BLaER1 (cell line): Measurements from ENCODE around the gene SLX9.

ENCODE experiments used
- H3K27ac ChIP-seq: shearing (Covaris generic); formaldehyde crosslinking; 2 replicates; pipeline ENCODE4 v1.8.1; 2022
- H3K27me3 ChIP-seq: shearing (Covaris generic); formaldehyde crosslinking; 2 replicates; pipeline ENCODE4 v1.8.1; 2022
- H3K36me3 ChIP-seq: shearing (Covaris generic); formaldehyde crosslinking; 2 replicates; pipeline ENCODE4 v1.8.1; 2022
- H3K4me1 ChIP-seq: shearing (Covaris generic); formaldehyde crosslinking; 2 replicates; pipeline ENCODE4 v1.8.1; 2022
- H3K4me2 ChIP-seq: shearing (Covaris generic); formaldehyde crosslinking; 2 replicates; pipeline ENCODE4 v1.8.1; 2022
- H3K4me3 ChIP-seq: shearing (Covaris generic); formaldehyde crosslinking; 2 replicates; pipeline ENCODE4 v1.8.1; 2022
- H3K9ac ChIP-seq: shearing (Covaris generic); formaldehyde crosslinking; 2 replicates; pipeline ENCODE4 v1.8.1; 2022
- H3K9me3 ChIP-seq: shearing (Covaris generic); formaldehyde crosslinking; 2 replicates; pipeline ENCODE4 v1.8.1; 2022
- H4K20me1 ChIP-seq: shearing (Covaris generic); formaldehyde crosslinking; 2 replicates; pipeline ENCODE4 v1.8.1; 2022
- Cebpa-rat ChIP-seq: shearing (Covaris generic); IDR thresholded peaks from 2 replicates; pipeline ENCODE4 v1.8.1; 2022

Gene SLX9

DNA sequence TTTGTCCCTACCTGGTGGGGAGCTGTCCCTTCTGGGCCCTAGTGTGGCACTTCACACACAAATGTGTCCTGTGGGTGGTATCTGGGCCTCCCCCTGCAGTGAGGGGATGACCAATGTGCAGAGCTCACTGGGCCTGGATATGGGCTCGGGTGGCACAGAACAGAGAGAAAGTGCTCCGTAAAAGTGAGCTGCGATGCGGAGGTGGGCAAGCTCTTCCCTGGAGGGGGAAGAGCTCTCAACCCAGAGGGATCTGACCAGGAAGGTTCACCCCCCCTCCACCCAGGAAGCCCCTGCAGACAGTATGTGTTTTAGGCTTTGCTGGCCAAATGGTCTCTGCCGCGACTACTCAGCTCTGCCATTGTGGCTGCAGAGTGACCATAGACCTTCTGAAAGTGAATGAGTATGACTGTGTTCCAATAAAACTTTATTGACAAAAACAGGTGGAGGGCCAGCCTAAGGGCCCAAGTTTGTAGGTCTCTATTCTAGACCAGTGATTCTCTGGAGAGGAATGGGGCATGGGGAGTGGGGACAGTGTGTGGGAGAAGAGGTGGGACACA is 10.5 kb upstream of the SLX9 start:
- Histone ChIP-seq H3K4me1 (peaks cover 100% of the 10 kb centered on the region), H3K27ac (0 out of 2 replicates have a peak overlapping the region, but pooled peaks have one; percentile 49)

GRCh38 chr21:44929799-44930542 is 9.9 kb upstream of the SLX9 start:
- Histone ChIP-seq H3K27me3 (peaks cover 33% of the 10 kb centered on the region), H3K9ac (peak overlapping the region; percentile 29; the same call in 1 of the 2 replicates), H3K4me1 (peaks cover 100% of the 10 kb centered on the region), H3K36me3 (no peaks in the 10 kb centered on the region), H3K4me3 (0 out of 2 replicates have a peak overlapping the region, but pooled peaks have one; percentile 25), H4K20me1 (peaks cover 20% of the 10 kb centered on the region), H3K27ac (peak overlapping the region; percentile 49; the same call in 1 of the 2 replicates), H3K4me2 (peak overlapping the region; percentile 100), H3K9me3 (no peaks in the 10 kb centered on the region)
- no peak for TF ChIP-seq Cebpa-rat

More for the DNA sequence above, 10.5 kb upstream of the SLX9 start:
- TF ChIP-seq Cebpa-rat = no peak
- no peaks in the 10 kb centered on the region for H3K9me3 ChIP-seq
- H3K4me2 ChIP-seq = peak overlapping the region; percentile 100
- H3K9ac ChIP-seq = no peak overlapping the region
- no peaks in the 10 kb centered on the region for H3K36me3 ChIP-seq
- H3K4me3 ChIP-seq = no peak overlapping the region
- peaks cover 26% of the 10 kb centered on the region for H3K27me3 ChIP-seq
- peaks cover 14% of the 10 kb centered on the region; the same call in 1 of the 2 replicates for H4K20me1 ChIP-seq

DNA sequence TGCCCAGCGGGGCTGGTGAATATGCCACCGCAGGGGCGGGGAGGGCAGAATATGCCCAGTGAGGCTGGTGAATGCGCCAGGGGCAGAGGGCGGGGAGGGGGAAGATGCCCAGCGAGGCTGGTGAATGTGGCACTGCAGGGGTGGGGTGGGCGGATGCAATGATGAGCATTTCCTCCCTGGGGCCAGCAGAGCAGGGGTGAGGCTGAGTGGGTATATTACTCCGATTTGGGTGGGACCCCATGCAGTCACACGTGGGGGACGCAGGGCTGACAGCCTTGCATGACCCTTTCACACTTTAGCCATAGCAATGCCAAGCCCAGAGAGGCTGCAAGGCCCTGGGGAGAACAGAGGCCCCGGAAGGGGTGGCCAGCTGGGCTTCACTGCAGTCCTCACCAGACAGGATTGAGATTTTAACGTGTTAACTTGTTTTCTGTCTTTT is 9.3 kb upstream of the SLX9 start:
- H3K4me2 ChIP-seq = peak overlapping the region; percentile 100

DNA sequence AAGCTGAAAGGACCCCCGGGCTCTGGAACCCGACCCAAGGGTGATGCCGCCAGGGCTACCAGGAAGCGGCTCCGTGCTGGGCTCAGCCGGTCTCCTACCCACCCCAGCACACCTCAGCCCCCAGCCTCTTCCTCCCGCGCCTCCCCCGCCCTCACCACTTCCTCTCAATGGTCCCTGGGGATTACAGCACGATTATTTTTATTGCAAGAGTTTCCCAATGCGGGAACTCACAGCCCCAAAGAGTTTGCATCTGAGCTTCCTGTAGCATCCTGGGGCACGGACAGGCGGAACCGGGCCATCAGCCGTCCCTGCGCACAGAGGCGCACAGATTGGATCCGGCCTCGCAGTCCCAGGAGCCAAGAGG is 8.7 kb upstream of the SLX9 start:
- H3K36me3 ChIP-seq = no peaks in the 10 kb centered on the region
- H3K9me3 ChIP-seq = no peaks in the 10 kb centered on the region
- H3K4me1 ChIP-seq = peaks cover 100% of the 10 kb centered on the region
- H3K9ac ChIP-seq = peak overlapping the region; percentile 73
- peak overlapping the region; percentile 100 for H3K4me2 ChIP-seq
- peaks cover 26% of the 10 kb centered on the region for H4K20me1 ChIP-seq
- peak overlapping the region; percentile 65 for H3K4me3 ChIP-seq
- peak overlapping the region; percentile 82 for H3K27ac ChIP-seq
- peaks cover 33% of the 10 kb centered on the region for H3K27me3 ChIP-seq
- peak; percentile 83 for TF ChIP-seq Cebpa-rat

More for the DNA sequence above, 9.3 kb upstream of the SLX9 start:
- no peak overlapping the region; the same call in 1 of the 2 replicates for H3K9ac ChIP-seq
- H3K9me3 ChIP-seq = no peaks in the 10 kb centered on the region
- H3K36me3 ChIP-seq = no peaks in the 10 kb centered on the region
- peaks cover 33% of the 10 kb centered on the region for H3K27me3 ChIP-seq
- H3K4me3 ChIP-seq = peak overlapping the region; percentile 65
- TF ChIP-seq Cebpa-rat = no peak
- peaks cover 26% of the 10 kb centered on the region for H4K20me1 ChIP-seq
- peak overlapping the region; percentile 82 for H3K27ac ChIP-seq
- H3K4me1 ChIP-seq = peaks cover 100% of the 10 kb centered on the region

DNA sequence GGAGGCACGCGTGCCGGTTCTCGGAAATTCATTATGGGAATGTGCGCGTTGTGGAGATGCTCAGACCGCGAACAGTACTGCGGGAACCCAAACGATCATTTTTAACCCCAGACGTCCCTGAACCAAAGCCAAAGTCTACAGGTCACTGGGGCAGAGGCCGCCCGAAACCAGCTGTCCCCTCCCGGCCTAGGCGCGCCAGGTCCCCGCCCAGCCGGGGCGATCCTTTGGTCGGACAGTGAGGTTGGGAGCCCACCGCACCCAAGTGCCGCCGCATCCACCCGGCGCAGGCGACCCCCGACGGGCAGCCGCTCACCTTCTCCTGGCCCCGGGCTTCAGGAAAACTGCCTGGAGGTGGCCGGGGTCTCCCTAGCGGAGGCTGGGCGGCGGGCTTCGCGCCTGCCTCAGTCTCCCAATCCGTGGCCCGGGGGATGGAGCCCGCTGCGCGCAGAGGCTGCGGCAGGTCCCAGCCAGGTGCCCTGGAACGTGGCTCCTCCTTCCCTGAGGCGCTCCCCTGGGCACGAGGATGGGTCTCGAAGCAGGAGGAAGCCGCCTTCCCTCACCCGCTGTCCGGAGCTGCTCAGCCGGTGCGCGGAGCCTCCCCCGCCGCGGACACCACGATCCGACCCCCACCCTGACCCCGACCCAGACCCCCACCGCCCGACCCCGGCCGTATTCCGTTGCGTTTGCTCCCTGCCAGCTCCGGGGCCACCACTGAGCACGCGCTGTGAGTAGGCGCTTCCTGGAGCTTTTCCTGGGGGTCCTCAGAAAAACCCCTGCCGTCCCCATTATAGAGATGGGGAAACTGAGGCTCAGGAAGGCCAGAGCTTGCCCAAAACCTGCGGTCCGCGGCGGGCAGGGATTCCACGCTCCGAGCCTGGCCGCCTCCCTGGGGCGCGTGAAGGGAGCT is 8.1 kb upstream of the SLX9 start:
- H3K4me1 ChIP-seq = peaks cover 95% of the 10 kb centered on the region

GRCh38 chr21:44932408-44933181 is 7.2 kb upstream of the SLX9 start:
- H3K36me3 ChIP-seq = no peaks in the 10 kb centered on the region
- TF ChIP-seq Cebpa-rat = no peak
- H3K27ac ChIP-seq = peak overlapping the region; percentile 68; the same call in 1 of the 2 replicates
- peak overlapping the region; percentile 100 for H3K4me2 ChIP-seq
- H3K4me1 ChIP-seq = peaks cover 87% of the 10 kb centered on the region
- no peaks in the 10 kb centered on the region for H3K9me3 ChIP-seq
- peak overlapping the region; percentile 69 for H3K9ac ChIP-seq
- H3K4me3 ChIP-seq = peak overlapping the region; percentile 65
- peaks cover 26% of the 10 kb centered on the region for H4K20me1 ChIP-seq
- peaks cover 33% of the 10 kb centered on the region for H3K27me3 ChIP-seq

More for the DNA sequence above, 8.1 kb upstream of the SLX9 start:
- Histone ChIP-seq H4K20me1 (peaks cover 26% of the 10 kb centered on the region), H3K9me3 (no peaks in the 10 kb centered on the region), H3K27me3 (peaks cover 33% of the 10 kb centered on the region), H3K27ac (peak overlapping the region; percentile 82), H3K9ac (peak overlapping the region; percentile 73), H3K36me3 (no peaks in the 10 kb centered on the region), H3K4me3 (peak overlapping the region; percentile 65), H3K4me2 (peak overlapping the region; percentile 100)
- TF ChIP-seq Cebpa-rat = no peak

GRCh38 chr21:44933199-44933917 is 6.5 kb upstream of the SLX9 start:
- Histone ChIP-seq H3K36me3 (no peaks in the 10 kb centered on the region), H3K4me3 (peak overlapping the region; percentile 65; the same call in 1 of the 2 replicates), H3K27ac (0 out of 2 replicates have a peak overlapping the region, but pooled peaks have one; percentile 68), H3K4me1 (peaks cover 79% of the 10 kb centered on the region), H3K9me3 (no peaks in the 10 kb centered on the region), H4K20me1 (peaks cover 26% of the 10 kb centered on the region), H3K4me2 (peak overlapping the region; percentile 100), H3K9ac (no peak overlapping the region), H3K27me3 (peaks cover 33% of the 10 kb centered on the region)
- TF ChIP-seq Cebpa-rat = no peak

GRCh38 chr21:44933918-44934260 is 5.9 kb upstream of the SLX9 start:
- H3K36me3 ChIP-seq = no peaks in the 10 kb centered on the region
- peak overlapping the region; percentile 100 for H3K4me2 ChIP-seq
- H3K4me1 ChIP-seq = peaks cover 78% of the 10 kb centered on the region
- H3K9ac ChIP-seq = no peak overlapping the region
- H4K20me1 ChIP-seq = peaks cover 26% of the 10 kb centered on the region
- no peak overlapping the region for H3K4me3 ChIP-seq
- no peak overlapping the region for H3K27ac ChIP-seq
- no peaks in the 10 kb centered on the region for H3K9me3 ChIP-seq
- H3K27me3 ChIP-seq = peaks cover 33% of the 10 kb centered on the region
- no peak for TF ChIP-seq Cebpa-rat
